Caco-2 (cell line): ENCODE measurements around the gene ADO. TPM values are rescaled to one million over a fixed set of nuclear protein-coding genes. Genes with fewer than 3 reads are reported as not detected.

Source experiments
- BruUV-seq: library from RNA; stranded (reverse); fragments of 400-500 nt; replicated peaks from 2 replicates; lab custom pipeline; 2021; lab: Mats Ljungman, UMichigan
- CTCF ChIA-PET: fragments of 300-600 bp; sonication (Branson Sonifier 250); formaldehyde crosslinking; loops from one replicate; lab custom pipeline; 2022; ENCODE audit warnings: antibody characterized with exemption; lab: Charles Lee
- POLR2A ChIA-PET: fragments of 300-600 bp; sonication (Branson Sonifier 250); formaldehyde crosslinking; loops from one replicate; lab custom pipeline; 2022; ENCODE audit warnings: antibody characterized with exemption; lab: Charles Lee
- DNase-seq, 2 experiments: peaks; one replicate each; pipeline versions ENCODE4 v3.0.0 to v3.0.0-alpha.2; 2020 to 2022
- H3K27me3 ChIP-seq: replicated peaks from 2 replicates; pipeline ENCODE4 v1.6.0; 2011; ENCODE audit warnings: low read length; ENCODE audit not compliant: control insufficient read depth, insufficient read depth
- H3K36me3 ChIP-seq: 2 replicates; pipeline ENCODE4 v1.5.1; 2011; ENCODE audit warnings: low read length; ENCODE audit not compliant: control insufficient read depth, insufficient read depth
- H3K4me1 ChIP-seq: fragments of 250-450 bp; sonication (Bioruptor Pico); 2 replicates; pipeline ENCODE4 v1.5.1; 2020; ENCODE audit warnings: mild to moderate bottlenecking
- H3K4me3 ChIP-seq: 2 replicates; pipeline ENCODE4 v1.5.1; 2011; ENCODE audit warnings: low read depth, mild to moderate bottlenecking, control low read depth, low read length
- H3K9me3 ChIP-seq: fragments of 250-450 bp; sonication (Bioruptor Pico); 2 replicates; pipeline ENCODE4 v1.5.1; 2020; ENCODE audit warnings: mild to moderate bottlenecking, moderate library complexity
- H3K27ac Mint-ChIP-seq: one replicate; pipeline ENCODE4 v1.8.0; 2022; ENCODE audit warnings: mixed read lengths; ENCODE audit not compliant: unreplicated experiment
- H3K27me3 Mint-ChIP-seq: one replicate; pipeline ENCODE4 v1.8.0; 2022; ENCODE audit warnings: mixed read lengths; ENCODE audit not compliant: insufficient read depth, unreplicated experiment
- H3K36me3 Mint-ChIP-seq: one replicate; pipeline ENCODE4 v1.8.0; 2022; ENCODE audit warnings: mild to moderate bottlenecking, mixed read lengths; ENCODE audit not compliant: insufficient read depth, unreplicated experiment
- H3K4me1 Mint-ChIP-seq: one replicate; pipeline ENCODE4 v1.8.0; 2022; ENCODE audit warnings: low read depth, mixed read lengths; ENCODE audit not compliant: unreplicated experiment
- H3K4me3 Mint-ChIP-seq: one replicate; pipeline ENCODE4 v1.8.0; 2022; ENCODE audit warnings: mild to moderate bottlenecking, moderate library complexity, mixed read lengths; ENCODE audit not compliant: unreplicated experiment
- H3K9me3 Mint-ChIP-seq: one replicate; pipeline ENCODE4 v1.8.0; 2022; ENCODE audit warnings: mixed read lengths; ENCODE audit not compliant: unreplicated experiment
- intact Hi-C: fragments of 100-400 bp; cut with micrococcal nuclease; formaldehyde crosslinking; loops from one replicate; pipeline ENCODE4 v1.10.0; 2022; ENCODE audit not compliant: unreplicated experiment
- total RNA-seq: library from RNA; stranded (reverse); gene quantifications from 2 replicates; pipeline ENCODE4 v1.2.3, GENCODE V29; 2022
- TF ChIP-seq, protein P1 (sequence below), 2 experiments: fragments of 200-600 bp in 1 of 2; IDR thresholded peaks; 1 replicate in 1 of 2; 2 replicates in 1 of 2; pipeline versions ENCODE4 v1.5.1 to v1.8.0; 2011 to 2022; ENCODE audit warnings: antibody characterized with exemption in 1 of 2, control low read depth in 1 of 2, inconsistent platforms in 1 of 2, low read depth in 1 of 2, low read length in 1 of 2, mild to moderate bottlenecking in 1 of 2, moderate library complexity in 1 of 2; ENCODE audit not compliant: insufficient read depth in 1 of 2, severe bottlenecking in 1 of 2, unreplicated experiment in 1 of 2

The ADO gene
- total RNA-seq, 1 experiment from 2014 or later, result 34.1 TPM

DNA sequence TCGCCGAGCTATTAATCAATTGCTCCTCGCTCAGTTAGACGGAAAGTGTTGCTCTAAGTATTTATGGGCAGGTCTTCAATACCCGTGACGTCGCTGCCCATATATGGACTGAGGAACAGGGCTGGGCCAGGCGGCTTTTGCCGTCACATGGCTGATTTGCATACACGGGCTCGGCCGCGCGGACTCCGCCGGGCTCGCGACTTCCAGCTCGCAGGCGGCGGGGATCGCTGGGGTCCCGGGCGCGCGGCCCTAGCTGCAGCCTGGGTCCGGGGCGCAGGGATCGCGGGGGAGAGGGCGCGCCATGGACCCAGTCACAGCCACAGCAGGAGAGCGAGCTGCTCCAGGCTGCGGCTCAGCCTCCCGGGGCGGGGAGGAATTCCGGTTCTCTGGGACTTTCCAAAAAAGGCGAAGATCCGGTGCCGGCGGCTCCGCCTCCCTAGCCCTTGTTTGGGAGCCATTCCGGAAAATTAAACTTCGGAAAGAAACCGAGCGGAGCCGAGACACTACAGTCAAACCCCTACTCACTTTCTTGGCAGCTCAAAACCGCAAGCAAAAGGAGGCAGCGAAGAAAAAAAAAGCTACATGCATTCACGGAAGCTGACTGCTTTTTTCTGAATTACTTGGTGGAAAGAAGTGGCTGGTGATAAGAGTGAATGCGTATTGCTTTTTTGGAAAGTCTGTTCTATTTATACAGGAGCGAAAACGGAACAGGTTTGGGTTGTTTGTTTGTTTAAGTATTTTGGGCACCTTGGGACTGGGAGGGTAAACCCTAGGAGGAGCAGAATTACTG, 12.0 kb downstream of the ADO start, which contains the start of gene EGR2:
EGR2 (minus strand) TSS at position 36 of the 790 bp plus-strand sequence. CDS start 337 bp downstream, outside the sequence.
- Histone ChIP-seq H3K4me1 (peaks cover 17% of the 10 kb centered on the region), H3K36me3 (no peaks in the 10 kb centered on the region), H3K9me3 (no peaks in the 10 kb centered on the region), H3K27me3 (peaks cover 16% of the 10 kb centered on the region), H3K4me3 (peak within 1 kb of the TSS; percentile 55)
- intact Hi-C loops, result loop anchor here (1.0 to 10.0 kb wide), 10 partner anchors 12 to 979 kb away; partner anchors contain the start of genes ADO, NRBF2 and RTKN2
- TF ChIP-seq, protein P1, sequence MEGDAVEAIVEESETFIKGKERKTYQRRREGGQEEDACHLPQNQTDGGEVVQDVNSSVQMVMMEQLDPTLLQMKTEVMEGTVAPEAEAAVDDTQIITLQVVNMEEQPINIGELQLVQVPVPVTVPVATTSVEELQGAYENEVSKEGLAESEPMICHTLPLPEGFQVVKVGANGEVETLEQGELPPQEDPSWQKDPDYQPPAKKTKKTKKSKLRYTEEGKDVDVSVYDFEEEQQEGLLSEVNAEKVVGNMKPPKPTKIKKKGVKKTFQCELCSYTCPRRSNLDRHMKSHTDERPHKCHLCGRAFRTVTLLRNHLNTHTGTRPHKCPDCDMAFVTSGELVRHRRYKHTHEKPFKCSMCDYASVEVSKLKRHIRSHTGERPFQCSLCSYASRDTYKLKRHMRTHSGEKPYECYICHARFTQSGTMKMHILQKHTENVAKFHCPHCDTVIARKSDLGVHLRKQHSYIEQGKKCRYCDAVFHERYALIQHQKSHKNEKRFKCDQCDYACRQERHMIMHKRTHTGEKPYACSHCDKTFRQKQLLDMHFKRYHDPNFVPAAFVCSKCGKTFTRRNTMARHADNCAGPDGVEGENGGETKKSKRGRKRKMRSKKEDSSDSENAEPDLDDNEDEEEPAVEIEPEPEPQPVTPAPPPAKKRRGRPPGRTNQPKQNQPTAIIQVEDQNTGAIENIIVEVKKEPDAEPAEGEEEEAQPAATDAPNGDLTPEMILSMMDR (IDR thresholded peaks at IDR 0.05; ENCODE audit: insufficient read depth in 1 of 2, low read depth in 1 of 2, low read length in 1 of 2, severe bottlenecking in 1 of 2, unreplicated experiment in 1 of 2), result no peak
- ChIA-PET CTCF (interaction anchor here (0.5 to 2.9 kb wide), 12 partner anchors 11 to 904 kb away, joined by 3 to 23 read pairs (median 6); partner anchors contain the start of gene ADO), POLR2A (interaction anchor here (0.6 to 1.6 kb wide), 6 partner anchors 11 to 1815 kb away, joined by 3 to 26 read pairs (median 4); partner anchors contain the start of genes ADO and RTKN2)
- Mint-ChIP-seq H3K4me3 (peak within 1 kb of the TSS; percentile 87), H3K4me1 (peaks cover 20% of the 10 kb centered on the region), H3K27me3 (peaks cover 40% of the 10 kb centered on the region), H3K36me3 (peaks cover 22% of the 10 kb centered on the region), H3K9me3 (no peaks in the 10 kb centered on the region), H3K27ac (peak within 1 kb of the TSS; percentile 74)
- DNase-seq, result peak; percentile 96 to 97
- BruUV-seq, result TSS peak; percentile 91

DNA sequence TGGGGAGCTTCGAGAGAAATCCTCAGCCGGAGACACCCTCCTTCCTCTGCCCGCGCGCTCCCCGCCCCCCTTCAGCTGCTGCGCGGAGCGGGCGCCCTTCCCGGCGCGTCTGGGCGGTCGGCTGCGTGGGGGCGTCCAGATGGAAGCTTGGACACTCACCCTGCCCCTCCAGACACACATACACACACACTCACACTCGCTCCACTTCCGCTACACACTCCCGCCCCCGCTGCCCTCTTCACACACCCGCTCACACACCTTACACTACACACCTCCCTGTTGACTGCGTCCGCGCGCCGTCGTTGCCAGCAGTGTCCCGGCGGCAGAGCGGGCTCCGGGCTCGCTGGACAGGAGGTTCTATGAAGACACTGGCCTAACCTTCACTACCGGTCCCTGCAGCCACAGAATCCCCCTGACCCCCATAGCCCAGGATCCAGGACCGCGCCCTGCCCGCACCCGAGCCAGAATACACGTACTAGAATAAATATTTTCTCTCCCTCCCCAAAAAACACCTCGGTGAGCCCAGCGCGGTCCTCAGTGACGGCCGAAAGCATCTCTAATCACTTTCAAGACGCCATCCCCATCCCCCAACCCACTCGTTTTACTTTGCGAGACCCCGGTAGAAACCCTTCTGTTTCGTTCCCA, 12.7 kb downstream of the ADO start:
- H3K27me3 ChIP-seq, result peaks cover 16% of the 10 kb centered on the region
- POLR2A ChIA-PET, result interaction anchor here (0.6 to 1.6 kb wide), 4 partner anchors 12 to 549 kb away, joined by 3 to 8 read pairs (median 5); partner anchors contain the start of genes ADO and RTKN2

More for the DNA sequence above, 12.7 kb downstream of the ADO start:
- CTCF ChIA-PET, result interaction anchor here (0.5 to 2.9 kb wide), 38 partner anchors 8 to 1971 kb away, joined by 3 to 38 read pairs (median 4); partner anchors contain the start of gene ADO
- peaks cover 40% of the 10 kb centered on the region for H3K27me3 Mint-ChIP-seq
- H3K27ac Mint-ChIP-seq, result peak overlapping the region; percentile 74
- peaks cover 20% of the 10 kb centered on the region for H3K4me1 Mint-ChIP-seq
- H3K9me3 Mint-ChIP-seq, result no peaks in the 10 kb centered on the region
- Histone ChIP-seq H3K36me3 (no peaks in the 10 kb centered on the region), H3K9me3 (no peaks in the 10 kb centered on the region), H3K4me1 (peaks cover 17% of the 10 kb centered on the region), H3K4me3 (peak overlapping the region; percentile 55)
- peak overlapping the region; percentile 87 for H3K4me3 Mint-ChIP-seq
- peaks cover 22% of the 10 kb centered on the region for H3K36me3 Mint-ChIP-seq
- no TSS peak for BruUV-seq
- intact Hi-C loops, result loop anchor here (5.0 to 10.0 kb wide), 4 partner anchors 70 to 980 kb away; partner anchors contain the start of gene RTKN2
- TF ChIP-seq, protein P1 (IDR thresholded peaks at IDR 0.05; ENCODE audit: insufficient read depth in 1 of 2, low read depth in 1 of 2, low read length in 1 of 2, severe bottlenecking in 1 of 2, unreplicated experiment in 1 of 2), result no peak
- DNase-seq, result peak; percentile 53 to 54
